Nephron progenitor cell (in vitro differentiated cells): ENCODE data around the gene ERLEC1.

Experiments used
- DNase-seq: peaks from one replicate; pipeline ENCODE4 v3.0.0; 2021
- H3K27ac Mint-ChIP-seq: 2 replicates; pipeline ENCODE4 v1.8.0; 2021; ENCODE audit warnings: mild to moderate bottlenecking, moderate library complexity, mixed read lengths
- H3K27me3 Mint-ChIP-seq: 2 replicates; pipeline ENCODE4 v1.8.0; 2021; ENCODE audit warnings: mild to moderate bottlenecking, low read depth, mixed read lengths; ENCODE audit not compliant: poor library complexity
- H3K36me3 Mint-ChIP-seq: 2 replicates; pipeline ENCODE4 v1.8.0; 2021; ENCODE audit warnings: low read depth, mixed read lengths
- H3K4me1 Mint-ChIP-seq: 2 replicates; pipeline ENCODE4 v1.8.0; 2021; ENCODE audit warnings: mixed read lengths
- H3K4me3 Mint-ChIP-seq: 2 replicates; pipeline ENCODE4 v1.8.0; 2021; ENCODE audit warnings: mild to moderate bottlenecking, moderate library complexity, mixed read lengths
- H3K9me3 Mint-ChIP-seq: 2 replicates; pipeline ENCODE4 v1.8.0; 2021; ENCODE audit warnings: mild to moderate bottlenecking, moderate library complexity, mixed read lengths
- CTCF ChIP-seq: fragments of 200-600 bp; sonication (generic); IDR thresholded peaks from 2 replicates; pipeline ENCODE4 v1.5.0; 2021; ENCODE audit warnings: antibody characterized with exemption

Gene ERLEC1

GRCh38 chr2:53863538-53864227 is 76.8 kb downstream of the ERLEC1 start:
- Mint-ChIP-seq H3K4me1 (peaks cover 9% of the 10 kb centered on the region), H3K36me3 (peaks cover 50% of the 10 kb centered on the region), H3K27ac (no peak overlapping the region), H3K9me3 (no peaks in the 10 kb centered on the region), H3K27me3 (no peaks in the 10 kb centered on the region), H3K4me3 (no peak overlapping the region)
- DNase-seq, result no peak
- TF ChIP-seq CTCF, result no peak

GRCh38 chr2:53865264-53865663 is 78.4 kb downstream of the ERLEC1 start:
- H3K36me3 Mint-ChIP-seq, result peaks cover 61% of the 10 kb centered on the region
- DNase-seq, result no peak
- H3K4me1 Mint-ChIP-seq, result peaks cover 9% of the 10 kb centered on the region
- peak overlapping the region; percentile 68 for H3K27ac Mint-ChIP-seq
- H3K27me3 Mint-ChIP-seq, result no peaks in the 10 kb centered on the region
- H3K4me3 Mint-ChIP-seq, result no peak overlapping the region
- H3K9me3 Mint-ChIP-seq, result no peaks in the 10 kb centered on the region
- TF ChIP-seq CTCF, result no peak

GRCh38 chr2:53865962-53866361 is 79.1 kb downstream of the ERLEC1 start:
- Mint-ChIP-seq H3K9me3 (no peaks in the 10 kb centered on the region), H3K27me3 (no peaks in the 10 kb centered on the region), H3K4me1 (peaks cover 9% of the 10 kb centered on the region), H3K27ac (no peak overlapping the region), H3K36me3 (peaks cover 54% of the 10 kb centered on the region), H3K4me3 (no peak overlapping the region)
- no peak for DNase-seq
- TF ChIP-seq CTCF, result no peak

- H3K27ac Mint-ChIP-seq, result no peak overlapping the region
- peaks cover 47% of the 10 kb centered on the region for H3K36me3 Mint-ChIP-seq
- no peaks in the 10 kb centered on the region for H3K27me3 Mint-ChIP-seq
- H3K4me3 Mint-ChIP-seq, result no peak overlapping the region
- DNase-seq, result no peak
- no peaks in the 10 kb centered on the region for H3K9me3 Mint-ChIP-seq
- TF ChIP-seq CTCF, result no peak
- peaks cover 9% of the 10 kb centered on the region for H3K4me1 Mint-ChIP-seq
Measured at GRCh38 chr2:53867169-53867568, 80.3 kb downstream of the ERLEC1 start.

- TF ChIP-seq CTCF, result no peak
- Mint-ChIP-seq H3K27ac (no peak overlapping the region), H3K36me3 (peaks cover 47% of the 10 kb centered on the region), H3K9me3 (no peaks in the 10 kb centered on the region), H3K4me1 (peaks cover 4% of the 10 kb centered on the region), H3K27me3 (no peaks in the 10 kb centered on the region), H3K4me3 (no peak overlapping the region)
- DNase-seq, result no peak
Measured at GRCh38 chr2:53867773-53868172, 80.9 kb downstream of the ERLEC1 start.
